Natural killer cell (primary cell): Measurements from ENCODE around the gene FAT2. TPM values are rescaled to one million over a fixed set of nuclear protein-coding genes. Genes with fewer than 3 reads are reported as not detected.

Experiments
- ATAC-seq, 3 donors: fragments of 150-1000 bp in 2 of 3; fragments of 200-7000 bp in 1 of 3; cut with Tn5 transposase; 1 replicate in 1 of 3; 2 replicates in 2 of 3; pipeline ENCODE4 v1.10.0; 2021; ENCODE audit warnings: mild to moderate bottlenecking in 2 of 3, moderate library complexity in 2 of 3
- DNase-seq, 2 donors: peaks; one replicate each; pipeline versions ENCODE4 v3.0.0 to v3.0.0-alpha.2; 2013 to 2021; ENCODE audit warnings: mixed read lengths in 1 of 2
- H3K27ac ChIP-seq: one replicate; pipeline ENCODE4 v1.5.1; 2013; ENCODE audit warnings: mild to moderate bottlenecking, low read length
- H3K27me3 ChIP-seq: one replicate; pipeline ENCODE4 v1.6.1; 2013; ENCODE audit warnings: low read length; ENCODE audit not compliant: control insufficient read depth, insufficient read depth
- H3K36me3 ChIP-seq: one replicate; pipeline ENCODE4 v1.6.1; 2013; ENCODE audit warnings: low read length; ENCODE audit not compliant: control insufficient read depth, insufficient read depth
- H3K4me1 ChIP-seq: one replicate; pipeline ENCODE4 v1.6.1; 2013; ENCODE audit warnings: low read length; ENCODE audit not compliant: control insufficient read depth, insufficient read depth
- H3K4me3 ChIP-seq: one replicate; pipeline ENCODE4 v1.5.1; 2013; ENCODE audit warnings: low read length
- H3K9me3 ChIP-seq: one replicate; pipeline ENCODE4 v1.6.1; 2013; ENCODE audit warnings: low read length; ENCODE audit not compliant: control insufficient read depth, insufficient read depth
- H3K27ac Mint-ChIP-seq, 2 donors: one replicate each; pipeline ENCODE4 v1.8.0; 2022; ENCODE audit warnings: mild to moderate bottlenecking in 2 of 2, mixed read lengths in 2 of 2, moderate library complexity in 1 of 2
- H3K27me3 Mint-ChIP-seq, 2 donors: one replicate each; pipeline ENCODE4 v1.8.0; 2022; ENCODE audit warnings: low read depth in 2 of 2, mixed read lengths in 2 of 2
- H3K36me3 Mint-ChIP-seq: one replicate; pipeline ENCODE4 v1.8.0; 2022; ENCODE audit warnings: mixed read lengths
- H3K4me1 Mint-ChIP-seq, 2 donors: one replicate each; pipeline ENCODE4 v1.8.0; 2022; ENCODE audit warnings: mixed read lengths in 2 of 2
- H3K4me3 Mint-ChIP-seq: one replicate; pipeline ENCODE4 v1.8.0; 2022; ENCODE audit warnings: mild to moderate bottlenecking, moderate library complexity, mixed read lengths
- H3K9me3 Mint-ChIP-seq, 2 donors: one replicate each; pipeline ENCODE4 v1.8.0; 2022; ENCODE audit warnings: mixed read lengths in 2 of 2
- WGBS: methylation state at CpG from one replicate; pipeline ENCODE4 v1.1.7; 2013; ENCODE audit warnings: missing lambda C conversion rate; ENCODE audit not compliant: insufficient coverage; 5-methylcytosine and 5-hydroxymethylcytosine counted together
- intact Hi-C: fragments of 100-400 bp; cut with micrococcal nuclease; formaldehyde crosslinking; loops from one replicate; pipeline ENCODE4 v1.14.2; 2022
- total RNA-seq, 4 donors: library from RNA; stranded (reverse); fragments of 120-200 nt in 1 of 4; gene quantifications; one replicate each; pipeline versions ENCODE4 v1.2.3 to v1.2.4, GENCODE V29; 2013 to 2022
- TF ChIP-seq, protein P1 (sequence below): fragments of 200-600 bp; IDR thresholded peaks from one replicate; pipeline ENCODE4 v1.8.0; 2022; ENCODE audit warnings: antibody characterized with exemption

FAT2 gene
- total RNA-seq, 3 donors from 2014 or later (not counting 1 experiment from before 2014, with no cell fraction given) = not detected

DNA sequence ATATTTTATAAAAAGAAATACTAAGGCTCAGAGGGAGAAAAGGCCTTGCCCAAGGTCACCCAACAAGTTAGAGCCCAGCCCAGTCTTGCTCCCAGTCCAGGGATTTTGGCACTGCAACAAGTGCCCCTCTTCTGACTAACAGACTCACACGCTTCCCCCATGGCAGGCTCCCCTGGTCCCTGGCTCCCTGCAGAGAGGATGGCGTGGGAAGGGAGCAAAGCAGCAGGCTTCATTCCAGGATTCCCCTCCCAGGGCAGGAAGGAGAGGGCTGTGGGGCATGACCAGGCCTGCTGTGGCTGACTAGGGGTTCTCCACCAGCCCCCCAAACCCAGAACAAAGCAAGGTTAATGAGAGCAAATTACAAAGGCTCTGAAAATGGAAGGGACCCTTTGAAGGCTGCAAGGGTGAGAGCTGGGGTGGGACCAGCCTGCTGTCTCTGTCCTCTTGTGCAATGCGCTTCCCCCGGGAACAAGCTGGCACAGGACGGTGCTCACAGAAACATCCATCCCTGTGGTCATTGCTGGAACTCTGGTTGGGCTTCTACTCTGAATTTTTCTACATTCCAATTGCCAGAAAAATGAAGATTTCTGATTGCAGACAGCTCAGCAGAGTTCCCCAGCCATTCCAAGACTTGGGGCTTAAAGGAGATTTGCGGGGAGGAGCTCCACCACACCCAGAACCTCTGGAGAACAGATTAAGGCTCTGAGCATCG, 37.1 kb upstream of the FAT2 start:
- no peaks in the 10 kb centered on the region for H3K4me1 Mint-ChIP-seq
- DNase-seq = no peak

DNA sequence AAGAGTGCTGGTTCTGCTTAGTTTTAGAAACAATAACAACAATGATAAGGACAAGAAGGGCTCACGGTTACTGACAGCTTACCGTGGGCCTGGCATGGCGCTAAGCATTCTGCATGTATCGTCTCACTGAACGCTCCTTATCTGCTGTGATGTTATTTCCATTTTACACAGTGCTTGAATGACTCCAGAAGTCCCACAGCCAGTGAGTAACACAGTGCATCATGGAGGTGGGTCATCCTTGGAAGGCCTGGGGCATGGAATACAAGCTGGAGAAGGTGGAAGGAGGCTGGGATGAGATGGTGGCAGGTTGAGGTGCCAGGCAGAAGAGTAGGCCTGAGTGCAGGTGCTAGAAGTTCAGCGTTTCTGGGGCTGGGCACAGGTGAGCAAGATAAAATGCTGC, 36.5 kb upstream of the FAT2 start:
- H3K36me3 ChIP-seq = no peaks in the 10 kb centered on the region
- Mint-ChIP-seq H3K27ac (no peak overlapping the region), H3K4me3 (no peak overlapping the region), H3K9me3 (no peaks in the 10 kb centered on the region), H3K27me3 (peaks cover 0 to 8% of the 10 kb centered on the region in 2 donors), H3K4me1 (no peaks in the 10 kb centered on the region), H3K36me3 (no peaks in the 10 kb centered on the region)
- H3K9me3 ChIP-seq = no peaks in the 10 kb centered on the region
- intact Hi-C loops = no loop called here
- H3K4me3 ChIP-seq = no peak overlapping the region
- H3K4me1 ChIP-seq = no peaks in the 10 kb centered on the region
- 89% methylated on average over 6 of the region's 6 CpGs for WGBS
- DNase-seq (no peak), ATAC-seq (no peak)
- H3K27ac ChIP-seq = no peak overlapping the region
- no peaks in the 10 kb centered on the region for H3K27me3 ChIP-seq
- TF ChIP-seq, protein P1, sequence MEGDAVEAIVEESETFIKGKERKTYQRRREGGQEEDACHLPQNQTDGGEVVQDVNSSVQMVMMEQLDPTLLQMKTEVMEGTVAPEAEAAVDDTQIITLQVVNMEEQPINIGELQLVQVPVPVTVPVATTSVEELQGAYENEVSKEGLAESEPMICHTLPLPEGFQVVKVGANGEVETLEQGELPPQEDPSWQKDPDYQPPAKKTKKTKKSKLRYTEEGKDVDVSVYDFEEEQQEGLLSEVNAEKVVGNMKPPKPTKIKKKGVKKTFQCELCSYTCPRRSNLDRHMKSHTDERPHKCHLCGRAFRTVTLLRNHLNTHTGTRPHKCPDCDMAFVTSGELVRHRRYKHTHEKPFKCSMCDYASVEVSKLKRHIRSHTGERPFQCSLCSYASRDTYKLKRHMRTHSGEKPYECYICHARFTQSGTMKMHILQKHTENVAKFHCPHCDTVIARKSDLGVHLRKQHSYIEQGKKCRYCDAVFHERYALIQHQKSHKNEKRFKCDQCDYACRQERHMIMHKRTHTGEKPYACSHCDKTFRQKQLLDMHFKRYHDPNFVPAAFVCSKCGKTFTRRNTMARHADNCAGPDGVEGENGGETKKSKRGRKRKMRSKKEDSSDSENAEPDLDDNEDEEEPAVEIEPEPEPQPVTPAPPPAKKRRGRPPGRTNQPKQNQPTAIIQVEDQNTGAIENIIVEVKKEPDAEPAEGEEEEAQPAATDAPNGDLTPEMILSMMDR = no peak

More for the DNA sequence above, 37.1 kb upstream of the FAT2 start:
- Histone ChIP-seq H3K9me3 (no peaks in the 10 kb centered on the region), H3K4me1 (no peaks in the 10 kb centered on the region), H3K36me3 (no peaks in the 10 kb centered on the region), H3K27me3 (no peaks in the 10 kb centered on the region), H3K4me3 (no peak overlapping the region), H3K27ac (no peak overlapping the region)
- H3K4me3 Mint-ChIP-seq = no peak overlapping the region
- WGBS = 87% methylated on average over 7 of the region's 7 CpGs
- intact Hi-C loops = no loop called here
- H3K36me3 Mint-ChIP-seq = no peaks in the 10 kb centered on the region
- no peak overlapping the region for H3K27ac Mint-ChIP-seq
- H3K9me3 Mint-ChIP-seq = no peaks in the 10 kb centered on the region
- ATAC-seq = no peak
- peaks cover 0 to 8% of the 10 kb centered on the region in 2 donors for H3K27me3 Mint-ChIP-seq
- TF ChIP-seq, protein P1 = no peak

DNA sequence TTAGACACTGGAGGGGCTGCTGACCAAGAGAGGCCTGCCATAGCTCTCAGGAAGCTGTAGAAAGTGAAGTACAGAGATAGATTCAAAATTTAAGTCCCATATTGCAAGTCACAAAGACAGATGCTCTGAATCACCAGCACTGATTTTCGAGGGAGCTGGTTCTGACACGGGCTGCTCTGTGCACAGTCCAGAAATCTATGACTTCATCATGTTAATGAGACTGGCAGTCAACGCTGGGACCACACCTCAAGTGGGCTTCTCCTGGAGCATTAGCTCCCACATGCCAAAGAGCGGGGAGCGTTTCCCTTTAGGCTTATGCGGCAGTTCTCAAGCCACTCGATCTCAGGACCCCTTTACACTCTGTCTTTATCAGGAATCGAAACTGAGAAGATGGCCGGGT, 34.2 kb upstream of the FAT2 start:
- Histone ChIP-seq H3K4me3 (no peak overlapping the region), H3K27me3 (no peaks in the 10 kb centered on the region), H3K27ac (no peak overlapping the region), H3K9me3 (no peaks in the 10 kb centered on the region), H3K36me3 (no peaks in the 10 kb centered on the region), H3K4me1 (no peaks in the 10 kb centered on the region)
- no peaks in the 10 kb centered on the region for H3K9me3 Mint-ChIP-seq
- H3K4me1 Mint-ChIP-seq = no peaks in the 10 kb centered on the region
- intact Hi-C loops = no loop called here
- 90% methylated on average over 9 of the region's 9 CpGs for WGBS
- H3K36me3 Mint-ChIP-seq = no peaks in the 10 kb centered on the region
- TF ChIP-seq, protein P1 = no peak
- peaks cover 8 to 11% of the 10 kb centered on the region in 2 donors for H3K27me3 Mint-ChIP-seq
- ATAC-seq (no peak), DNase-seq (no peak)
- no peak overlapping the region for H3K4me3 Mint-ChIP-seq
- H3K27ac Mint-ChIP-seq = no peak overlapping the region

DNA sequence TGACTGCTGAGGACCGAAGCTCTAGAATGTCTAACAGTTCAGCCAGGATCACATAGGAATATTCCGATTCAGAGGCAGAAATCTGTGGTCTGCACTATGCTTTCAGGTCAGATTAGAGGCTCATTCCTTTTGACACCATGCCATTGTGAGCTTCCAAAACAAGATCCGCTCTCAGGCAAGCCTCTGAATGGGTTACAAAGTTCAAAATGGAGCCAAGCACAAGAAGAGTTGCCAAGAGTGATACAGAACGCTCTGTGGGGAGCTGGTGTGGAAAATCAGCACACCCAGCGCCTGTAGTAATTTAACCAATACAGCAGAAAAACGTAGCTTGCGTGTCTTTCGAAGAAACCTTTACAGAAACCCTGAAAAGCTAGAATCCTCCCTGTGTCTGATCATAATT, 33.3 kb upstream of the FAT2 start:
- Histone ChIP-seq H3K9me3 (no peaks in the 10 kb centered on the region), H3K27ac (no peak overlapping the region), H3K27me3 (no peaks in the 10 kb centered on the region), H3K4me3 (no peak overlapping the region), H3K4me1 (no peaks in the 10 kb centered on the region), H3K36me3 (no peaks in the 10 kb centered on the region)
- TF ChIP-seq, protein P1 = no peak
- 84% methylated on average over 8 of the region's 8 CpGs for WGBS
- H3K4me1 Mint-ChIP-seq = no peaks in the 10 kb centered on the region
- intact Hi-C loops = no loop called here
- H3K4me3 Mint-ChIP-seq = no peak overlapping the region
- no peaks in the 10 kb centered on the region for H3K36me3 Mint-ChIP-seq
- ATAC-seq (no peak), DNase-seq (no peak)
- H3K9me3 Mint-ChIP-seq = no peaks in the 10 kb centered on the region
- peaks cover 6 to 11% of the 10 kb centered on the region in 2 donors for H3K27me3 Mint-ChIP-seq
- H3K27ac Mint-ChIP-seq = no peak overlapping the region
